Fibroblast of upper back skin (primary cell): ENCODE measurements around the gene PMM2.

Source experiments
- DNase-seq: peaks from one replicate; pipeline ENCODE4 v3.0.0-alpha.2; 2013

Gene PMM2

GRCh38 chr16:8890549-8890921 is 92.9 kb downstream of the PMM2 start:
- no peak for DNase-seq

- no peak for DNase-seq
Observed at GRCh38 chr16:8892101-8892575, 94.5 kb downstream of the PMM2 start.

- no peak for DNase-seq
Observed at GRCh38 chr16:8893426-8893825, 95.8 kb downstream of the PMM2 start.

GRCh38 chr16:8893976-8894690 is 96.5 kb downstream of the PMM2 start:
- DNase-seq, result no peak

- DNase-seq, result no peak
Observed at GRCh38 chr16:8894736-8895334, 97.2 kb downstream of the PMM2 start.

- DNase-seq, result no peak
Observed at GRCh38 chr16:8898660-8899318, 101.2 kb downstream of the PMM2 start.
